ENCODE measurements around the gene ARHGAP31.
"Not testable (repeated sequence)": the region's sequence is repeated elsewhere in the genome, so short reads cannot be mapped to it uniquely, and the experiment has no call there.

Gene ARHGAP31

GRCh38 chr3:119318876-119319275 is 24.7 kb downstream of the ARHGAP31 start:
- H3K9me2 ChIP-seq (ENCODE audit: low read depth, low read length), result no peaks in the 10 kb centered on the region
- H3K4me1 ChIP-seq (ENCODE audit: insufficient read depth, low read length, severe bottlenecking), result peaks cover 8% of the 10 kb centered on the region
- H3K9me3 ChIP-seq (ENCODE audit: low read length), result no peaks in the 10 kb centered on the region
- H3K27me3 ChIP-seq (ENCODE audit: insufficient read depth, low read length), result no peaks in the 10 kb centered on the region; the same call in 1 of the 2 replicates
- H3K36me3 ChIP-seq (ENCODE audit: insufficient read depth, low read length), result no peaks in the 10 kb centered on the region
- H3K27ac ChIP-seq (ENCODE audit: low read depth, low read length, poor library complexity, severe bottlenecking), result no peak overlapping the region
- H3K4me3 ChIP-seq (ENCODE audit: low read depth, low read length, poor library complexity, severe bottlenecking), result no peak overlapping the region
- no peaks in the 10 kb centered on the region for H3K79me2 ChIP-seq (ENCODE audit: insufficient read depth, low read length)
- no peaks in the 10 kb centered on the region for H3F3A ChIP-seq (ENCODE audit: insufficient read depth, low read length)
- no peaks in the 10 kb centered on the region for H4K20me1 ChIP-seq (ENCODE audit: insufficient read depth, low read length)
- no peak overlapping the region for H2AFZ ChIP-seq (ENCODE audit: low read length)
- no peak overlapping the region for H3K9ac ChIP-seq (ENCODE audit: low read length)
- TF ChIP-seq EZH2 (IDR thresholded peaks at IDR 0.05; ENCODE audit: borderline replicate concordance, low read length) (no peak), CTCF (IDR thresholded peaks at IDR 0.05; ENCODE audit: low read length) (no peak)
- no peak overlapping the region for H3K4me2 ChIP-seq (ENCODE audit: low read length)

DNA sequence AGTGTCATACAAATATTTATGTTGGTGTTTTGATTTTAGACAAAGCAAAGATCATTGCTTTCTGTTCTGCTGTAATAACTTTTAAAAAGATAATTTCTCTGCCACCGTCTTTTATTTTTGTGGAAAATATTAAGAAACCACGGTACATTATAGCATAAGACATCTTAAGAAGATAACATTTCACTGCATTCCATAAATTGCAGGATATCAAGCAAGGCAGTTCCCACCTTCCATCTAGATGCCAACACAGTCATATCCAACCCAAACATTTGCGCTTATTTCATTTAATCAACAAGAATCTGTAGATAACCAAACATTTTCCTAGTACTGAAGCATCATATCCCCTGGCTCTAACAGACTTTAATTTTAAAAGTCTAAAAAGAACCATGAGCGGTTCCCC is 25.1 kb downstream of the ARHGAP31 start:
- Histone ChIP-seq H3K36me3 (ENCODE audit: insufficient read depth, low read length) (no peaks in the 10 kb centered on the region), H3F3A (ENCODE audit: insufficient read depth, low read length) (no peaks in the 10 kb centered on the region), H3K9me3 (ENCODE audit: low read length) (no peaks in the 10 kb centered on the region), H3K4me2 (ENCODE audit: low read length) (no peak overlapping the region), H3K4me1 (ENCODE audit: insufficient read depth, low read length, severe bottlenecking) (peaks cover 8% of the 10 kb centered on the region), H3K27me3 (ENCODE audit: insufficient read depth, low read length) (no peaks in the 10 kb centered on the region; the same call in 1 of the 2 replicates), H3K9ac (ENCODE audit: low read length) (no peak overlapping the region), H3K9me2 (ENCODE audit: low read depth, low read length) (no peaks in the 10 kb centered on the region), H3K79me2 (ENCODE audit: insufficient read depth, low read length) (no peaks in the 10 kb centered on the region), H4K20me1 (ENCODE audit: insufficient read depth, low read length) (no peaks in the 10 kb centered on the region), H3K27ac (ENCODE audit: low read depth, low read length, poor library complexity, severe bottlenecking) (no peak overlapping the region), H3K4me3 (ENCODE audit: low read depth, low read length, poor library complexity, severe bottlenecking) (no peak overlapping the region), H2AFZ (ENCODE audit: low read length) (no peak overlapping the region)
- TF ChIP-seq EZH2 (IDR thresholded peaks at IDR 0.05; ENCODE audit: borderline replicate concordance, low read length) (no peak), CTCF (IDR thresholded peaks at IDR 0.05; ENCODE audit: low read length) (no peak)

DNA sequence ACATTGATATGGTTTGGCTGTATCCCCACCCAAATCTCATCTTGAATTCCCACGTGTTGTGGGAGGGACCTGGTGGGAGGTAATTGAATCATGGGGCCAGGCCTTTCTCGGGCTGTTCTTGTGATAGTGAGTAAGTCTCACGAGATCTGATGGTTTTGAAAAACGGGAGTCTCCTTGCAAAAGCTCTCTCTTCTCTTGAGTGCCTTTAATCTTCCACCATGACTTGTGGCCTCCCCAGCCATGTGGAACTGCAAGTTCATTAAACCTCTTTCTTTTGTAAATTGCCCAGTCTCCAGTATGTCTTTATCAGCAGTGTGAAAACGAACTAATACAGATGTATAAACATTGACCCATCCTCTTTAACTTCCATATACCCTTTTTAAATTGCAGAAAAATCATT is 26.6 kb downstream of the ARHGAP31 start:
- not testable (repeated sequence) for H3K4me1 ChIP-seq (ENCODE audit: insufficient read depth, low read length, severe bottlenecking); H3K4me3 ChIP-seq (ENCODE audit: low read depth, low read length, poor library complexity, severe bottlenecking); H3K4me2 ChIP-seq (ENCODE audit: low read length); H3K79me2 ChIP-seq (ENCODE audit: insufficient read depth, low read length); H3K9me3 ChIP-seq (ENCODE audit: low read length); H3K9ac ChIP-seq (ENCODE audit: low read length); H3K27ac ChIP-seq (ENCODE audit: low read depth, low read length, poor library complexity, severe bottlenecking); H3K27me3 ChIP-seq (ENCODE audit: insufficient read depth, low read length); H4K20me1 ChIP-seq (ENCODE audit: insufficient read depth, low read length); H2AFZ ChIP-seq (ENCODE audit: low read length); H3K36me3 ChIP-seq (ENCODE audit: insufficient read depth, low read length); H3K9me2 ChIP-seq (ENCODE audit: low read depth, low read length); H3F3A ChIP-seq (ENCODE audit: insufficient read depth, low read length)

GRCh38 chr3:119322021-119322834 is 28.0 kb downstream of the ARHGAP31 start:
- peak overlapping the region; percentile 58 for H3K9ac ChIP-seq (ENCODE audit: low read length)
- H3F3A ChIP-seq (ENCODE audit: insufficient read depth, low read length), result no peaks in the 10 kb centered on the region
- TF ChIP-seq EZH2 (IDR thresholded peaks at IDR 0.05; ENCODE audit: borderline replicate concordance, low read length), result no peak
- no peak for TF ChIP-seq CTCF (IDR thresholded peaks at IDR 0.05; ENCODE audit: low read length)
- H3K9me2 ChIP-seq (ENCODE audit: low read depth, low read length), result no peaks in the 10 kb centered on the region
- H3K79me2 ChIP-seq (ENCODE audit: insufficient read depth, low read length), result no peaks in the 10 kb centered on the region
- no peaks in the 10 kb centered on the region for H4K20me1 ChIP-seq (ENCODE audit: insufficient read depth, low read length)
- peaks cover 8% of the 10 kb centered on the region for H3K4me1 ChIP-seq (ENCODE audit: insufficient read depth, low read length, severe bottlenecking)
- peak overlapping the region; percentile 8; the same call in 1 of the 2 replicates for H2AFZ ChIP-seq (ENCODE audit: low read length)
- H3K27me3 ChIP-seq (ENCODE audit: insufficient read depth, low read length), result no peaks in the 10 kb centered on the region
- H3K9me3 ChIP-seq (ENCODE audit: low read length), result no peaks in the 10 kb centered on the region
- no peak overlapping the region for H3K27ac ChIP-seq (ENCODE audit: low read depth, low read length, poor library complexity, severe bottlenecking)
- no peaks in the 10 kb centered on the region for H3K36me3 ChIP-seq (ENCODE audit: insufficient read depth, low read length)
- H3K4me2 ChIP-seq (ENCODE audit: low read length), result peak overlapping the region; percentile 66
- H3K4me3 ChIP-seq (ENCODE audit: low read depth, low read length, poor library complexity, severe bottlenecking), result peak overlapping the region; percentile 59
